Inferior parietal cortex (tissue), 1 donor: ENCODE data around the gene PXDN.

Experiments used
- DNase-seq: peaks from one replicate; pipeline ENCODE4 v3.0.0-alpha.2; 2016; ENCODE audit errors: extremely low spot score

PXDN gene

DNA sequence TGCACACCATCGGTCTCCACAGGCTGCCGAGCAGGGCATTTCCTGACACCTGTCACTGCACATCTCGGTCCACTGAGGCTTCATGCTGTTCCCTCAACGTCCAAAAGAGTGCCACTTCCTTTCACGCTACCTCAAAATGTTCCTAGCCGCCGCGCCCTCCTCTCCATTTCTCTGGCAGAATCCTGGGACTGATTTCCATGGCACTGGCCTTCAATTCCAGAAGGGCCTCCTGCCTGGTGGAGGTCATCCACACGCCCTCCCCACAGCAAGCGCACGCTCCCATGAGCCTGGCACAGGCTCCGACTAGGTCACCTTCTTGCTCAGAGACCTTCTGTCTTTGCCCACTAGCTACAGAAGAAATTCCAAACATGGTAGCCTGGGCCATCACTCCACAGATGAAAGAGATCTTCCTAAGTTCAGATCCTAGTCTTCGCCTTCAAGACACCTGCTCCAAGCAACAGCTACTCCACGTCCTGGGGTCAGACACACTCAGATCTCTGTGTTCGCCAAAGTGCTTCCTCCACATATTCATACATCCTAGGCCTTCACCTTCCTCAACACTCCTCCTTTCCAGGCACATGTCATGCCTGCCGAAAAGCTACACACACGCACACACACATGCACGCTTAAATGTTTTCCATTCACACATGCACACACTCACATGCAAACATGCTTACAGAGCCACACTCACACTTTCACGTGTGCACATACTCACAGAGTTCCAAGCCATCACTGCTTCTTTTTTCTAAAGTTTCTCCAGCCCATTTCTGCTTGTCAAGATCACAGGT is 94.0 kb downstream of the PXDN start:
- no peak for DNase-seq

GRCh38 chr2:1649103-1650084 is 94.9 kb downstream of the PXDN start:
- no peak for DNase-seq

DNA sequence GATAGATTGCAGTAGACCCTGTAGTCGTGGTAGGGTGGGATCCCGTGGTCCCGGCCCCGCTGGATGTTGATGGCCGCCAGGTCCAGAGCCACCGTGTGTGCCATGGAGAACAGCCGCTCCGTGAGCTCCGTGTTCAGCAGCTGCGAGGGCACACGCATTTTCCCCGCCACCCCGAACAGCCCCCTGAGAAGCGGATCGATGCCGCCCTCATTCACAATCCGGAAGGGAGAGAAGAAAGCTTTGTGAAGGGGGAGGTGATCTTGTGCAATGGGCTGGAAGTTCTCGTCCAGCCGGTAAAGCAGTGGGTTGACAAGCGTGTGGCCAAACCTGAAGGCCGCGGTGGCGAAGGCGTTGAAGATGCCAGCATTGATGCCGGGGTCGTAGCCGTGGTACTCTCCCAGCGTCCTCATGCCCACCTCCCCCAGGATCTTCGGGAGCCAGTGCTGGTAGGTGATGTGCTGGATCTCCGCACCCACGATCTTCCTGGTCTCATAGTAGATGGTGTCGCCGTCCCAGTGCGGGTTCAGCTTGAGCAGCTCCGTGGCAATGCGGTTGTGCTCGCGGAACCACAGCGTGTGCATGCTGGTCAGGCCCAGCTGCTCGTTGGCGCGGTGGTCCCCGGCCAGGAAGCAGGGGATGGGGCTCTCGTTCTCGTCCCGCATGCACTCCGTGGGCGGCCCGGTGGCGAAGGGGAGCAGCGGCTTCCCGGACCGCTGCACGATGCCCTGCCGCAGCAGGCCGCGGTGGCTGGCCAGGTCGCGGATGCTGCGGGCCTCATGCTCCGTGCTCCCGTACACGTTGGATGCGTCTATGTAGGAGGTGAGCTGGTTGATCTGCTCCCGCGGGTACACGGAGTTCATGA is 95.8 kb downstream of the PXDN start:
- DNase-seq = no peak

- no peak for DNase-seq
Observed at GRCh38 chr2:1647417-1648240, 96.7 kb downstream of the PXDN start.

- no peak for DNase-seq
Observed at GRCh38 chr2:1645761-1646476, 98.4 kb downstream of the PXDN start.

GRCh38 chr2:1644427-1644826 is 99.9 kb downstream of the PXDN start:
- DNase-seq = no peak

DNA sequence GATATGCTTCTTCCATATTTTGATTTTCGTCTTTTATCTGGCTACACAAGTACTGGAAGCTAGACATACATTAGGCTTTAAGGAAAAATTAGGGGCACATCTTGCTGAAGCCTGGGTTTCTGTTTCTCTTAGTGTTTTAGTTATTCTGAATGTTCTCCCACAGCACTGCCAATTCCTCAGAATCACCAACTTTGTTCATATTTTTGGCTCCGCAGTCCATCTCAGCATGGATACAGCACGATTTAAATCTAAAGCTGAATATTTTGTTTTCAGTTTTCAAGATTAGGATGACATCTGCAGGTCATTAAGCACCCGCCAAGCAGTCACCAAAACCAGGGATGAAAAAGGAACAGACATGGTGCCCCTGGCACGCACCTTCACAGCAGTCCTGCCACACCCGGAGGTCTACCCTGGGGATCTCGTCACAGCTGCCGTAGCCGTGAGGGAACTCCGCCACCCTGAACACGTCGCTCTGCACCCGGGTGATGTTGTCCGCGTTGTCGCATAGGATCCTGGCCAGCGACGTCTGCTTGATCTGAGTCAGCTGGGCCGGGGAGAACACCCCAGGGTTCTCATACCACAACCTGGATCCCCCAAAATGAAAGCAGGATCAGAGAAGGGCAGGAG is 101.2 kb downstream of the PXDN start:
- no peak for DNase-seq

- no peak for DNase-seq
Observed at GRCh38 chr2:1642066-1642861, 102.1 kb downstream of the PXDN start.

DNA sequence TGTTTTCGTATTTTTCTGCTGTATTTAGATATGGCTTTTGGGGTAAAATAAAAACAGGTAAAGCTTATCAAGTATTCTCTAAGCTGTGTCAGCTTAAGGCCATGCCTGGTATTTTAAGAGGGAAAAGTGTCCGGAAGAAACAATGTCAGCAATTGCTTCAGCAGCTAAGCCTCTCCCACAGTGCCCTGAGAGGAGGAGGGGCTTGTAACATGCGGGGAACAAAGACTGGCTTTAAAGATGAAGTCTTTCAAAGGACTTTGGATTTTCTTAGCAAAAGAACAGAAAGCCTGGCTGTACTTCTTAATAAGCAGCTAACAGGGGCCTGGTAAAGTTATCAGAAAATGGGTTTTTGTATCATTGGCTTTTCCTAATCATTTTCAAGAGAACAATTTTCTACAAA is 102.8 kb downstream of the PXDN start:
- DNase-seq = no peak

DNA sequence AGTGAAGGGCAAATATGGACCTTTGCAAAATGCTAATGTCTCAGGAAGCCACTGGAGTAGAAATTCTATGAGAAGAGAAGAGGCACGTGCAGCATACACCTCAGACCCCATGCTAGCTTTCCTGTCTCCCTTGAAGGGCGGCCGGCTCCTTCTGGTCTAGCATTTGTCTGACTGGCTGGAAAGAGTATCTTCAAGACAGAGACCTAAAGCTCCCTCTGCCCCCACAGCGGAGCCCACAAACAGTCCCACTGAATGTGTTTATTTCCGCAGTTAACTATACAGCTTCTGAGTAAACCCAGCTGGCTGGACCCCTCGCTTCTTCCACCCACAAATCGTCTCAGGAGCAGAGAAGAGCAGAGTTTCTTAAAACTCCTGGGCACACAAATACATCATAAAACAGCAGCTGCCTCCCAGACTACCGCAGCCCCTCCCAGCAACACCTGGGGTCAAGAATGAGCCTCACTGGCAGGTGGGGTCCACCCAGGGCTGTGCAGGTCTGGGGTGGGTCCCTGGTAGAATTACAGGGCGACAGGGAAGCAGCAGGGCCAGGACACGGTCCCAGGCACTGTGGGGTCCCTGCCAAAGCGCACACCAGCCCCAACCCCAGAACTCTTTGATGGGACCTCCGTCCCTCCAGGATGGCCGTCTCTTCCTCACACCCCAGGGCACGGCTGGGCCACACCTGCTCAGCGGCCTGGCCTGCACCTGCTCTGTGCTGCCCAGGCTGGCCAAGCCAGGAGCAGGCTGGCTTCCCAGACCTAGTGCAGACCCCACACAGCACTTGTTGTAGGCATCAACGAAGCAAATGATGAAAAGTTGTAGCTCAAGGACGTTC is 103.8 kb downstream of the PXDN start:
- no peak for DNase-seq

DNA sequence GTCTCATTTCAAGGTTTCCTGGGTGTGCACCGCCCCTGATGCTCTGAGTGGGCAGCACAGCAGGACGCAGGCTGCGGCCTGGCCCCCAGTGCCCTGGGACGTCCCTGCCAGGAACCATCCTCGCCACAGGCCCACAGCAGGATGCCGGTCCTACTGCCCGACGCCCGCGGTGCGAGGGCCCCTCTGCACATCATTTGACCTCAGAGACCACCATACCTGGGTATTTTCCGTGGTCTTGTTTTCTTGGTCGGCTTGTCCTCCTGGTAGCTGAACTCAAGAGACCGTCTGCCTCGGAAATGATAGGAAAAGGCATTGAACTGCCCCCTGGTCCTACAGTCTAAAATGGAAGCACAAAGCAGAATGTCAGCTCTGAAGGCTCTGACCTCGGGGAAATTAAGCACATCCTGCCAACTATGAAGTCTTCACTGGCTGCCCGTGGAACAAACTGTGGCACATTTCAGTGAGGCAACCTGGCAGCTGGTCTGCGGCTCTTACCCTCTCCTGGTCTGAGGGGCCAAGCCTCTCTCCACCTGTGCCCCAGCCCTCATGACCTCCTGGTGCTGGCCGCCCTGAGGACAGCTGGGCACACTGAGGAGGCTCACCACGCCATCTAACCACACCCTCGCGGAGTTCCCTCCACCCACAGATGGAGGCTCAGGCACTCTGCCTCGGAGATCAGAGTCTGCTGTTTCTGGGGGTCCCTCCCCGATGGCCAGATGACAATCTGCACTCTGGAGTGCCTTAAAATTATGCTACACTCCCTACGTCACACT is 105.0 kb downstream of the PXDN start:
- DNase-seq = no peak

DNA sequence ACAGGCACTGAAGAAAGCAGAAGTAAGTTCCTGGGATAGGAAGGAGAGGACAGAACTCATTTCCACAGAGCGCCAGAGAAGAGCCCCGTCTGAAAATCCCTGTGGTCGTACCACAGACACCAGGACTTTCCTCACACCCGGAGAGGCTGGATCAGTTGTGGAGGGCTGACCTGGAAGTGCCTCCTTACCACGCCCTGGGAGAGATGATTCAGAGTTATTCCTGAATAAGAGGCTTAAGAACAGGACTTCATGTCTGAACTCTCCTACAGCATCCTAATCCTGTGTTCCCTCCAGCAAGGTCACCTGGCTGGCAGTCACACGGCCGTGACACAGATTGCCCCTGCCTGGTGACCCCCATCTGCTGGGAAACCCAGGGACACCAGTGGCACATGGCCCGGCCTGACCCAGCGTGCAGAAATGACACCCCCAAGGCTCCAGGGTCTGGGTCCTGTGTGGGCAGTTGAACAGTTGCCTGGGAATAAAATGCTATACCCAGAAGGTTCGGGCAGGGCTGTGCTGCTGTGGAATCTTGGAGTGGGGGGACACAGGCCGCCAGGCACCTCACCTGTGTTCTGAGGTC is 105.9 kb downstream of the PXDN start:
- DNase-seq = no peak

DNA sequence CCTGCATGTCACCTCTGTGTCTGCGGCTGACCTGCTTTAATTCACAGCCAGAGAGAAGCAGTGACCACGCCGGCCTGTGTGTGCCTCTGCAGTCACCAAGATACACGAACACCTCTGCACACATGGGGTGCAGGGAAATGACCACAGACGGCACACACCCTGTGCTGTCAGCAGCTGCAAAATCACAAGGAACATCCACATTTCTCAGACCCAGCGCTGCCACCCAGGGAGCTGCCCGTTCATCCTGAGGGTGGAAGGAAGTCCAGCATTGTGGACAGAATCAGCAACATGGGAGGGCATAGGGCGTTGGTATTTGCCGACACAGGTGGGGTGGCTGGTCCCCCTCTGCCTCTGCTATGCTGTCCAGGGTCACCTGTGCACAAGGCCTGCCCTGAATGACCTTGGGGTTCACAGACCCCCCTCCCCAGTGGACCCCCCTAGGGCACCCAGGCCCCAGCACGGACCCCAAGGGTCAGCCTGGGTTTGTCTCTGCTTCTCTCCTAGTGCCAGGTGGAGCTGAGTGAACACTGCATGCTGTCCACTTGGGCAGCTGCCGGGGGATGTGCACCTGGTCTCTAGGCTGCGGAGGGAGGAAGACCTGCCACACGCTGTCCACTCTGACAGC is 107.4 kb downstream of the PXDN start:
- DNase-seq = no peak

- DNase-seq = no peak
Observed at GRCh38 chr2:1635823-1636222, 108.5 kb downstream of the PXDN start.

DNA sequence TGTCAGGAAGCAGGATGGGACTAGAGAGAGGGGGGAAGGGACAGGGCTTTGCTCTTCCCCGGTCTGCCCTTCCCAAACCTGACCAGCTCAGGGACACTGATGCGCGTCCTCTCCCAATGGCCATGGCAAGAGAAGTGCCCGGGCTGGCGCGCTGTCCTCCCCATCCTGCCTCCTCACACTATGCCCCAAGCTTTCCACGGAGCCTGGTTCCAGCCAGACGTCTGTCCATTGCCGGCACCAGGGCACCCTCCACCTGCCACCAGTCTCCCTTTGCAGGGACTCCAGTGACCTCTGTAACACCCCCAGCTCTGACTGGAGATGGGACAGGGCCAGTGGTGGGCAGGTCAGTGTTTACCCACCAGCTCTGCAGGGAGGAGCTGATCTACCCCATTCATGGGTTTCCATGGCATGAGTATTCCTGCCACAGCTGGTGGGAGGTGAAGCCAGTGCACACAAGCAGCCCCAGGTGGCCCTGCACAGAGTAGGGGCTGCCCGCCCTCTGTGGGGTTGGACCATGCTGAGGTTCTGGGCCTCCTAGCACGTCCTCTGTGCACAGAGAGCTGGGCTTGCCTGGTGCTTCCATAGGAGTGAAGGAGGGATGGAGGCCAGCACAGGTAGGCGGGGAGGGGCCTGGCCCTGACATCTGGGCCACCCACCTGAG is 109.5 kb downstream of the PXDN start:
- DNase-seq = no peak
